ENCODE data around the gene VPS33A. TPM values are rescaled to one million over a fixed set of nuclear protein-coding genes. Genes with fewer than 3 reads are reported as not detected.
"Not testable (repeated sequence)": the region's sequence is repeated elsewhere in the genome, so short reads cannot be mapped to it uniquely, and the experiment has no call there.

Gene VPS33A
- total RNA-seq, 1 donor from 2014 or later: 10.2 TPM

- DNase-seq; intact Hi-C loops (cut with DNase I); ATAC-seq (ENCODE audit: poor library complexity): not testable (repeated sequence)
Measured at GRCh38 chr12:122260735-122261134, 5.6 kb downstream of the VPS33A start.

DNA sequence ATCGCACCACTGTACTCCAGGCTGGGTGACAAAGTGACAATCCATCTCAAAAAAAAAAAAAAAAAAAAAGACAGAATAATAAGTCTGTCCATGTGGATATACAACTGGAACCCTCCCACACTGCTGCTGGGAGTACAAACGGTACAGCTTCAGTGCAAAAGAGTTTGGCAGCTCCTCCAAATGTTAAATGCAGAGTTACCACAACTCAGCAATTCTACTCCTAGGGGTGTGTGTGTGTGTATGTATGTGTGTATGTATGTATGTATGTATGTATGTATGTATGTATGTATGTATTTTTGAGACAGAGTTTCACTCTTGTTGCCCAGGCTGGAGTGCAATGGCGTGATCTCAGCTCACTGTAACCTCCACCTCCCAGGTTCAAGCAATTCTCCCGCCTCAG is 7.4 kb downstream of the VPS33A start:
- intact Hi-C loops (cut with DNase I); ATAC-seq (ENCODE audit: poor library complexity); DNase-seq: not testable (repeated sequence)

DNA sequence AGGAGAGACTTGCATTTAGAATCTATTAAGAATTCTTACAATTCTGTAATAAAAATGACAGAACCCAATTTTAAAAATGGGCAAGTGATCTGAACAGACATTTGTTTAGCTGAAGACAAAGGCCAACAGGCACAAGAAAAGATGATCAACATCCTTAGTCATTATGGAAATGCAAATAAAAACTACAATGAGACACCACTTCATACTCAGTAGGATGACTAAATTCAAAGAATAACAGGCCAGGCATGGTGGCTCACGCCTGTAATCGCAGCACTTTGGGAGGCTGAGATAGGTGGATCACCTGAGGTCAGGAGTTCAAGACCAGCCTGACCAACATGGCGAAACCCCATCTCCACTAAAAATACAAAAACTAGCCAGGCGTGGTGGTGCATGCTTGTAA is 7.8 kb downstream of the VPS33A start:
- ATAC-seq (ENCODE audit: poor library complexity); DNase-seq: not testable (repeated sequence)

GRCh38 chr12:122250536-122250935 is 15.8 kb downstream of the VPS33A start:
- intact Hi-C loops (cut with DNase I): no loop called here

More for the DNA sequence above, 7.8 kb downstream of the VPS33A start:
- intact Hi-C loops (cut with DNase I): not testable (repeated sequence)

GRCh38 chr12:122250047-122250446 is 16.2 kb downstream of the VPS33A start:
- intact Hi-C loops (cut with DNase I): no loop called here
- ATAC-seq (ENCODE audit: poor library complexity) (no peak), DNase-seq (no peak)

More at GRCh38 chr12:122250536-122250935, 15.8 kb downstream of the VPS33A start:
- DNase-seq (no peak), ATAC-seq (ENCODE audit: poor library complexity) (no peak)

- ATAC-seq (ENCODE audit: poor library complexity): no peak
- intact Hi-C loops (cut with DNase I): no loop called here
- no peak for DNase-seq
Measured at GRCh38 chr12:122245553-122245952, 20.7 kb downstream of the VPS33A start.

GRCh38 chr12:122244565-122245371 is 21.5 kb downstream of the VPS33A start:
- intact Hi-C loops (cut with DNase I): no loop called here
- DNase-seq (no peak), ATAC-seq (ENCODE audit: poor library complexity) (no peak)

GRCh38 chr12:122243965-122244364 is 22.3 kb downstream of the VPS33A start:
- ATAC-seq (ENCODE audit: poor library complexity) (no peak), DNase-seq (no peak)
- intact Hi-C loops (cut with DNase I): no loop called here

DNA sequence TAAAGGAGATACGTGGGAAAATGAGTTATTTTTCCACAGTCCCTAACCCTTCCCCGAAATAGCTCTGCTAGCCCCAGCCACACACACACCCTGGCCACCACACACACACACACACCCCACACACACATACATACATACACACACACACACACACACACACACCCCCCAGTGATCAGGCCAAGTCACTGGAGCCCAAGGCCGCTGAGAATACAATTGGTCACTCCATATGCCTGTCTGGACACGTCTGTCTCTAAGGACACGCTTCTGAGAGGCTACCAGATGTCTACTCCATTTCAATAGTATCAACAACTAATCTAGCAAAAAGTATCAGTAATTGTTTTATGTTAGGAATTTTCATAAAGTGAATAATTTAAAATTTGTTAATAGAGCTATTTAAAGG is 27.4 kb downstream of the VPS33A start:
- no peak for DNase-seq
- intact Hi-C loops (cut with DNase I): no loop called here
- ATAC-seq (ENCODE audit: poor library complexity): no peak

GRCh38 chr12:122235741-122236140 is 30.6 kb downstream of the VPS33A start:
- intact Hi-C loops (cut with DNase I): no loop called here
- no peak for DNase-seq
- ATAC-seq (ENCODE audit: poor library complexity): no peak

DNA sequence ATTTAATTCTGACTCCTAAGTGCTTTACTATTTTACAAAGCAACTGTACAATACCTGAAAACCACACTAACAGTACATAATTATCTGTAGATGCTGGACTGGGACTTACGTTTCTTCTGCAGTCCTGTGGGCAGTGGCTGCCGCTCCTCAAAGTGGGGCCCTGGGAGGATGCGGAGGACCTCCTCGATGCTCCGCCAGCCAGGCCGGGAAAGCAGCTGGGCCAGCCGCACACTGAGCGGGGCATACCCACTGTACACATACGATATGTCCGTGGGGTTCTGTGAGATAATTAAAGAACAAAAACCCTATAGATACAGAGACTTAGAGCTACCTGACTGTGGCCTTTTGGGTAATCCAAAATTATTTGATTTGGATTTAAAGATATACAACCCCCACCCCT is 33.6 kb downstream of the VPS33A start:
- intact Hi-C loops (cut with DNase I): no loop called here
- ATAC-seq (ENCODE audit: poor library complexity) (no peak), DNase-seq (no peak)

- ATAC-seq (ENCODE audit: poor library complexity) (no peak), DNase-seq (no peak)
- intact Hi-C loops (cut with DNase I): no loop called here
Measured at GRCh38 chr12:122230798-122231197, 35.5 kb downstream of the VPS33A start.

GRCh38 chr12:122228092-122228491 is 38.2 kb downstream of the VPS33A start:
- no peak for ATAC-seq (ENCODE audit: poor library complexity)
- DNase-seq: no peak
- intact Hi-C loops (cut with DNase I): no loop called here

- no peak for ATAC-seq (ENCODE audit: poor library complexity)
- DNase-seq: no peak
- intact Hi-C loops (cut with DNase I): no loop called here
Measured at GRCh38 chr12:122227341-122227740, 39.0 kb downstream of the VPS33A start.

DNA sequence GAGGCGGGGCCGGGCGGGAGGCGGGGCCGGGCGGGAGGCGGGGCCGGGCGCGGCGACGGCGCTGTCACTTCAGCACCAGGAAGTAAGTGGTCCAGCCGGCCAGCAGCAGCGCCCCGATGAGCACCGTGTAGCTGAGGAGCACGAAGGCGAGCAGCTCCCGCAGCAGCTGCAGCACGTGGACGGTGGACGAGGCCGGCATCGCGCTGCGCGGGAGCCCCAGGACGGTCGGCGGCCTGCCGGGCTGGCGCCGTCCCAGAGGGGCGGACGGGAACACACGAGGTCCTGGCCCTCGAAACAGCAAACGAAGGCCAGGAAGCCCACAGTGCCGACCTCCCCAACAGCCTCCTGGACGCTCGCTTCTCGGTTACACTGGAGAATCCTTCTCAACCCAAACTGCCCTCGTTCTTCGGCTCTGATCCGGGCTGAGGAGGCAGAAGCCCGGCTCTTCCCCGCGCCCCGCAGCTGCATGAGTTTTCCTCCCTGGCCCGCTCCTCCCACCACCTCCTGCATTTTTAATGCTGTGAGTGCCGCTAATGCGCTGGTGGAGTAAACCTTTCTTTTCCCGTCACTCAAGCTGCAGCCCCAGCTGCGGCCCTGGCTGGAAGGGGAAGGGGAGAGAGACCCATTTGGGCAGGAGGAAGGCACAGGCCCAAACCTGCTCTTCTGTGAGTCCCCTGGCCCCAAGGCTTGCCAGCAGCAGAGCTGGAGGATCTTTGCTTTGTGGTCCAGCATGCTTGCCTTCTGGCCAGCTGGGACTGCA is 39.7 kb downstream of the VPS33A start:
- no peak for DNase-seq
- no peak for ATAC-seq (ENCODE audit: poor library complexity)
- intact Hi-C loops (cut with DNase I): no loop called here

- ATAC-seq (ENCODE audit: poor library complexity): peak; percentile 97
- intact Hi-C loops (cut with DNase I): no loop called here
Measured at GRCh38 chr12:122225683-122226365, 40.5 kb downstream of the VPS33A start, which contains the start of gene DIABLO. Gene DIABLO, minus strand, starts transcription at chr12:122226052. Its CDS starts 38 bp downstream, at chr12:122226014.

GRCh38 chr12:122216445-122216844 is 49.8 kb downstream of the VPS33A start:
- intact Hi-C loops (cut with DNase I): no loop called here

More at GRCh38 chr12:122225683-122226365, 40.5 kb downstream of the VPS33A start, which contains the start of gene DIABLO:
- peak; percentile 100 for DNase-seq

DNA sequence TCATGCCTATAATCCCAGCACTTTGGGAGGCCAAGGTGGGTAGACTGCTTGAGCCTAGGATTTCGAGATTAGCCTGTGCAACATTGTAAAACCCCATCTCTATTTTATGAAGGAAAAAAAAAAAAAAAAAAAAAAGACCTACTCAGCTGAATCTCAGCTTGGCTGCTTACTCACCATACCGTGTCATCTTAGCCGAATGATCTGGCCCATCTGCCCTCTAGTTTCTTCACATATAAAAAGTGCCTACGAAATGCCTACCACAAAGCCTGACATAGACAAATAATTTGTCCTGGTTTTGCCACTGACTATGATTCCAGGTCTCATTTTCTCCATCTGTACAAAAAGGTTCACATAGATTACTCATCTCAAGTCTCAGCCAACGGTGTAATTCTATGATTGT is 50.5 kb downstream of the VPS33A start:
- intact Hi-C loops (cut with DNase I): no loop called here
- DNase-seq: no peak
- no peak for ATAC-seq (ENCODE audit: poor library complexity)

More at GRCh38 chr12:122216445-122216844, 49.8 kb downstream of the VPS33A start:
- ATAC-seq (ENCODE audit: poor library complexity): no peak
- DNase-seq: no peak
